ENCODE measurements around the gene F2RL1. TPM values are rescaled to one million over a fixed set of nuclear protein-coding genes. Genes with fewer than 3 reads are reported as not detected.

Gene F2RL1
- total and polyA plus RNA-seq, 2 of the 13 experiments (the other 11 are each of a cell fraction or from before 2014, with no cell fraction given) = 9.9 to 23.0 TPM

GRCh38 chr5:76790632-76791290 lies 28.1 kb upstream of the F2RL1 start (continued):
- TF ChIP-seq RERE (CRISPR knock-in tag; IDR thresholded peaks at IDR 0.05; ENCODE audit: low read depth) (no peak), GATAD2A (CRISPR knock-in tag; IDR thresholded peaks at IDR 0.05) (peak; percentile 39; the same call in 1 of the 2 replicates), TAF15 (IDR thresholded peaks at IDR 0.05; ENCODE audit: low read depth, low read length, poor library complexity, severe bottlenecking) (no peak), U2AF1 (optimal IDR thresholded peaks at IDR 0.05; ENCODE audit: low read depth, low read length) (no peak), ZFP91 (CRISPR knock-in tag; IDR thresholded peaks at IDR 0.05; ENCODE audit: borderline replicate concordance) (no peak), MAFG (CRISPR knock-in tag; IDR thresholded peaks at IDR 0.05) (no peak), FOXP1 (IDR thresholded peaks at IDR 0.05) (no peak), FOXP1 (CRISPR knock-in tag; IDR thresholded peaks at IDR 0.05) (no peak), GABPA (IDR thresholded peaks at IDR 0.05; ENCODE audit: low read depth, low read length) (no peak), GABPA (CRISPR knock-in tag; IDR thresholded peaks at IDR 0.05; ENCODE audit: low read depth) (0 out of 2 replicates have a peak, but pooled peaks have one; percentile 19), PITX1 (CRISPR knock-in tag; IDR thresholded peaks at IDR 0.05) (no peak), GRHL1 (CRISPR knock-in tag; conservative IDR thresholded peaks at IDR 0.05) (no peak), KLF9 (CRISPR knock-in tag; IDR thresholded peaks at IDR 0.05; ENCODE audit: low read depth) (no peak), POLR2AphosphoS2 (IDR thresholded peaks at IDR 0.05; ENCODE audit: low read depth, low read length) (no peak), KLF16 (CRISPR knock-in tag; IDR thresholded peaks at IDR 0.05) (no peak), ZNF205 (CRISPR knock-in tag; IDR thresholded peaks at IDR 0.05) (no peak), SAP130 (CRISPR knock-in tag; IDR thresholded peaks at IDR 0.05; ENCODE audit: low read depth) (peak; percentile 41)

Data from HepG2 (cell line).